ENCODE results near the gene OR10H2.
"Not testable (repeated sequence)": the region's sequence is repeated elsewhere in the genome, so short reads cannot be mapped to it uniquely, and the experiment has no call there.

Gene OR10H2

GRCh38 chr19:15769586-15769985 lies 41.8 kb downstream of the OR10H2 start:
- no peak for DNase-seq (ENCODE audit: low spot score)

DNA sequence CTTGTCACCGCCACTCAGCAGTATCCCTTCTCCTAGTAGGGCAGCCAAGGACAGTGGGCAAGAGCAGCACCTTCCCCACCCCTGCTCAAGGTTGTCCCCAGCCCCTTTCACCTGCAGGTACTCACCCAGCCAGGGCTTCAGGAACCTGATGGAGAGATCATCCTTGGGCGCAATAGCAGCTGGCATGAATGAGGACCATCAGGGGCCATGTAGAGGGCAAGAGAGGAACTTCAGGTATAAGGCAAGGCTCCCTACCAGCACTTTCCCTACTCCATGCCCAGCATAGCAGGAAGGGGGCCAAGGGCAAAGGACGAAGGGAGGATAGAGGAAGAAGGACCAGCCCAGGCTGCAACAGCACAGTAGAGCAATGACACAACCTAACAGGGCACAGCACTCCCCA lies 46.3 kb downstream of the OR10H2 start:
- DNase-seq (ENCODE audit: low spot score): not testable (repeated sequence)

DNA sequence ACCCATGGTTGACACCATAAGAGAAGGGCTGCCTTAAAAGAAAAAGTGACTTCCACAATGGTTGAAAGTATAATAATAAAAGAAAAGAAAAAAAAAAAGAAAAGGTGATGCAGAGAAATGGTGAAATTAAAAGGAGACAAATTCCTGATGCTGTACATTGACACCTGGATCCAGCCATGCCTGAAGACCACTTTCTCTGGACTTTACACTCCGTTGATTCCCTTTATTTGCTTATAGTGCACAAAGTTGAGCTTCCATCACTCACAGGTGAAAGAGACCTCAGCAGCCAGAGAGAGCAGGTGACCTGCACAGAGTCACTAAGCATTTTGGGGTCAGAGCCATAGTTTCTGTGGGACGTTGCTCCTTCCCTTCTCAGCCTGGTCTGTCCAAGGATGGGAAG lies 47.4 kb downstream of the OR10H2 start:
- no peak for DNase-seq (ENCODE audit: low spot score)

GRCh38 chr19:15776264-15776663 lies 48.4 kb downstream of the OR10H2 start:
- no peak for DNase-seq (ENCODE audit: low spot score)

- no peak for DNase-seq (ENCODE audit: low spot score)
Measured at GRCh38 chr19:15776991-15777970, 49.5 kb downstream of the OR10H2 start.

Measured in NAMALWA (cell line).